ENCODE data around the gene PHF14.
"Not testable (repeated sequence)": the region's sequence is repeated elsewhere in the genome, so short reads cannot be mapped to it uniquely, and the experiment has no call there.

DNA sequence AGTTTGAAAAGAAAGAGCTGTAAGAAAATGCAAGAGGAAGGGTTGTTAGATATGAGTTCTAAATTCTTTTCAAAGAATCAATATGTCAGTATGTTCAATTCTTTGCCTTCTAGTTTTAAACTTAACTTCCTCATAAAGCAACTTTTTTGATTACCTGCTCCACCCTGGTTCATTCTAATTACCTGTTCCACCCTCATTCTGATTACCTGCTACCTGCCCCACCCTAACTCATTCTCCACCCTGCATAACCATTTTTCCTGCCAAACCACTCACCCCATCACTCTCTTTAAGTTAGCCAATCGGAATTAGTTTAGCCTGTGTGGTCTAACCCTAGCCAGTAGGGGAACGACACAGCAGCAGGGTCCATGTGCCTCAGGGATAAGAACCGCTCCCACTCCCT, 45.5 kb upstream of the PHF14 start:
- TF ChIP-seq, protein P1, sequence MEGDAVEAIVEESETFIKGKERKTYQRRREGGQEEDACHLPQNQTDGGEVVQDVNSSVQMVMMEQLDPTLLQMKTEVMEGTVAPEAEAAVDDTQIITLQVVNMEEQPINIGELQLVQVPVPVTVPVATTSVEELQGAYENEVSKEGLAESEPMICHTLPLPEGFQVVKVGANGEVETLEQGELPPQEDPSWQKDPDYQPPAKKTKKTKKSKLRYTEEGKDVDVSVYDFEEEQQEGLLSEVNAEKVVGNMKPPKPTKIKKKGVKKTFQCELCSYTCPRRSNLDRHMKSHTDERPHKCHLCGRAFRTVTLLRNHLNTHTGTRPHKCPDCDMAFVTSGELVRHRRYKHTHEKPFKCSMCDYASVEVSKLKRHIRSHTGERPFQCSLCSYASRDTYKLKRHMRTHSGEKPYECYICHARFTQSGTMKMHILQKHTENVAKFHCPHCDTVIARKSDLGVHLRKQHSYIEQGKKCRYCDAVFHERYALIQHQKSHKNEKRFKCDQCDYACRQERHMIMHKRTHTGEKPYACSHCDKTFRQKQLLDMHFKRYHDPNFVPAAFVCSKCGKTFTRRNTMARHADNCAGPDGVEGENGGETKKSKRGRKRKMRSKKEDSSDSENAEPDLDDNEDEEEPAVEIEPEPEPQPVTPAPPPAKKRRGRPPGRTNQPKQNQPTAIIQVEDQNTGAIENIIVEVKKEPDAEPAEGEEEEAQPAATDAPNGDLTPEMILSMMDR (IDR thresholded peaks at IDR 0.05) = not testable (repeated sequence)
- TF ChIP-seq POLR2A (IDR thresholded peaks at IDR 0.05) = not testable (repeated sequence)

Data from adrenal gland (tissue), 5 donors.